Measurements from ENCODE around the gene CNBP.

The CNBP gene

GRCh38 chr3:129164500-129164899 lies 19.2 kb downstream of the CNBP start:
- Histone ChIP-seq H2BK120ac (ENCODE audit: low read depth, low read length) (no peak overlapping the region), H3K79me1 (ENCODE audit: low read depth, low read length) (peaks cover 3% of the 10 kb centered on the region), H2AK5ac (ENCODE audit: low read depth, low read length) (no peak overlapping the region), H2BK15ac (ENCODE audit: low read length) (no peak overlapping the region), H2BK12ac (ENCODE audit: low read length) (no peak overlapping the region), H3K4ac (ENCODE audit: low read length) (no peak overlapping the region), H3K4me1 (ENCODE audit: control insufficient read depth in 2 of 2, insufficient read depth in 1 of 2, low read depth in 1 of 2, low read length in 2 of 2) (peaks cover 4 to 5% of the 10 kb centered on the region in 2 donors), H3K9me3 (replicated peaks in 1 of 2; ENCODE audit: control insufficient read depth in 2 of 2, insufficient read depth in 1 of 2, low read depth in 1 of 2, low read length in 2 of 2) (no peaks in the 10 kb centered on the region), H2AFZ (ENCODE audit: low read length) (no peak overlapping the region), H2BK5ac (ENCODE audit: low read length) (no peak overlapping the region), H3K27ac (replicated peaks; ENCODE audit: low read length) (no peak overlapping the region), H4K8ac (ENCODE audit: low read depth, low read length) (no peak overlapping the region), H3K14ac (ENCODE audit: low read length) (no peak overlapping the region), H3K27me3 (ENCODE audit: control insufficient read depth in 3 of 3, insufficient read depth in 3 of 3, low read depth in 1 of 3, low read length in 3 of 3) (no peaks in the 10 kb centered on the region), H3K18ac (ENCODE audit: low read length) (no peak overlapping the region), H3K36me3 (replicated peaks in 1 of 2; ENCODE audit: control insufficient read depth in 2 of 2, insufficient read depth in 2 of 2, low read length in 2 of 2) (peaks cover 9 to 34% of the 10 kb centered on the region in 2 donors), H3K4me2 (ENCODE audit: insufficient read depth, low read length, poor library complexity, severe bottlenecking) (no peak overlapping the region), H4K91ac (ENCODE audit: low read depth, low read length, poor library complexity) (no peak overlapping the region), H3K9ac (ENCODE audit: low read depth, low read length, poor library complexity) (no peak overlapping the region), H3K23ac (ENCODE audit: low read depth, low read length, poor library complexity) (no peak overlapping the region), H3K4me3 (ENCODE audit: low read length in 2 of 2) (no peak overlapping the region)
- WGBS, 2 donors (ENCODE audit: extremely low coverage in 2 of 2, insufficient read length in 2 of 2, insufficient replicate concordance in 1 of 2), result no CpG with 5 or more reads among the region's 7 CpGs
- no peak for DNase-seq (ENCODE audit: low spot score)

GRCh38 chr3:129162729-129163579 lies 20.7 kb downstream of the CNBP start:
- Histone ChIP-seq H4K91ac (ENCODE audit: low read depth, low read length, poor library complexity) (no peak overlapping the region), H3K36me3 (replicated peaks in 1 of 2; ENCODE audit: control insufficient read depth in 2 of 2, insufficient read depth in 2 of 2, low read length in 2 of 2) (peaks cover 8 to 35% of the 10 kb centered on the region in 2 donors), H2AFZ (ENCODE audit: low read length) (no peak overlapping the region), H2BK15ac (ENCODE audit: low read length) (no peak overlapping the region), H3K27ac (replicated peaks; ENCODE audit: low read length) (no peak overlapping the region), H3K9me3 (replicated peaks in 1 of 2; ENCODE audit: control insufficient read depth in 2 of 2, insufficient read depth in 1 of 2, low read depth in 1 of 2, low read length in 2 of 2) (no peaks in the 10 kb centered on the region), H3K9ac (ENCODE audit: low read depth, low read length, poor library complexity) (no peak overlapping the region), H3K4me2 (ENCODE audit: insufficient read depth, low read length, poor library complexity, severe bottlenecking) (no peak overlapping the region), H2BK120ac (ENCODE audit: low read depth, low read length) (no peak overlapping the region), H3K4ac (ENCODE audit: low read length) (no peak overlapping the region), H3K79me1 (ENCODE audit: low read depth, low read length) (peaks cover 3% of the 10 kb centered on the region), H3K4me1 (ENCODE audit: control insufficient read depth in 2 of 2, insufficient read depth in 1 of 2, low read depth in 1 of 2, low read length in 2 of 2) (peaks cover 4 to 5% of the 10 kb centered on the region in 2 donors), H3K27me3 (ENCODE audit: control insufficient read depth in 3 of 3, insufficient read depth in 3 of 3, low read depth in 1 of 3, low read length in 3 of 3) (no peaks in the 10 kb centered on the region), H2AK5ac (ENCODE audit: low read depth, low read length) (no peak overlapping the region), H3K18ac (ENCODE audit: low read length) (no peak overlapping the region), H3K14ac (ENCODE audit: low read length) (no peak overlapping the region), H2BK5ac (ENCODE audit: low read length) (no peak overlapping the region), H3K4me3 (ENCODE audit: low read length in 2 of 2) (peak overlapping the region in 1 of 2 donors; percentile 81), H4K8ac (ENCODE audit: low read depth, low read length) (no peak overlapping the region), H2BK12ac (ENCODE audit: low read length) (no peak overlapping the region), H3K23ac (ENCODE audit: low read depth, low read length, poor library complexity) (no peak overlapping the region)
- WGBS, 2 donors (ENCODE audit: extremely low coverage in 2 of 2, insufficient read length in 2 of 2, insufficient replicate concordance in 1 of 2), result no CpG with 5 or more reads among the region's 5 CpGs
- DNase-seq (ENCODE audit: low spot score), result peak; percentile 30

GRCh38 chr3:129161860-129162271 lies 21.8 kb downstream of the CNBP start:
- Histone ChIP-seq H3K4me2 (ENCODE audit: insufficient read depth, low read length, poor library complexity, severe bottlenecking) (peak overlapping the region; percentile 58), H3K4ac (ENCODE audit: low read length) (no peak overlapping the region), H2BK15ac (ENCODE audit: low read length) (no peak overlapping the region), H3K4me1 (ENCODE audit: control insufficient read depth in 2 of 2, insufficient read depth in 1 of 2, low read depth in 1 of 2, low read length in 2 of 2) (peaks cover 4 to 5% of the 10 kb centered on the region in 2 donors), H3K79me1 (ENCODE audit: low read depth, low read length) (peaks cover 3% of the 10 kb centered on the region), H2AK5ac (ENCODE audit: low read depth, low read length) (no peak overlapping the region), H3K9me3 (replicated peaks in 1 of 2; ENCODE audit: control insufficient read depth in 2 of 2, insufficient read depth in 1 of 2, low read depth in 1 of 2, low read length in 2 of 2) (no peaks in the 10 kb centered on the region), H3K23ac (ENCODE audit: low read depth, low read length, poor library complexity) (peak overlapping the region; percentile 3), H4K91ac (ENCODE audit: low read depth, low read length, poor library complexity) (no peak overlapping the region), H3K9ac (ENCODE audit: low read depth, low read length, poor library complexity) (peak overlapping the region; percentile 71), H3K4me3 (ENCODE audit: low read length in 2 of 2) (peak overlapping the region; percentile 81 to 89), H4K8ac (ENCODE audit: low read depth, low read length) (peak overlapping the region; percentile 19), H2BK12ac (ENCODE audit: low read length) (no peak overlapping the region), H3K14ac (ENCODE audit: low read length) (no peak overlapping the region), H2AFZ (ENCODE audit: low read length) (peak overlapping the region; percentile 85), H3K27ac (replicated peaks; ENCODE audit: low read length) (peak overlapping the region; percentile 95), H2BK5ac (ENCODE audit: low read length) (peak overlapping the region; percentile 17), H3K36me3 (replicated peaks in 1 of 2; ENCODE audit: control insufficient read depth in 2 of 2, insufficient read depth in 2 of 2, low read length in 2 of 2) (peaks cover 2 to 35% of the 10 kb centered on the region in 2 donors), H2BK120ac (ENCODE audit: low read depth, low read length) (no peak overlapping the region), H3K27me3 (ENCODE audit: control insufficient read depth in 3 of 3, insufficient read depth in 3 of 3, low read depth in 1 of 3, low read length in 3 of 3) (no peaks in the 10 kb centered on the region), H3K18ac (ENCODE audit: low read length) (no peak overlapping the region)
- WGBS, 2 donors (ENCODE audit: extremely low coverage in 2 of 2, insufficient read length in 2 of 2, insufficient replicate concordance in 1 of 2), result no CpG with 5 or more reads among the region's 12 CpGs
- DNase-seq (ENCODE audit: low spot score), result no peak

Measured in neuronal stem cell (in vitro differentiated cells).